Suppressor macrophage (primary cell): Measurements from ENCODE around the gene FBRSL1.
"Not testable (repeated sequence)": the region's sequence is repeated elsewhere in the genome, so short reads cannot be mapped to it uniquely, and the experiment has no call there.

Source experiments
- DNase-seq, 4 experiments: peaks; one replicate each; pipeline ENCODE4 v3.0.0-alpha.2; 2020 to 2022

The FBRSL1 gene

GRCh38 chr12:132471011-132471857 lies 18.7 kb upstream of the FBRSL1 start:
- peak; percentile 58 to 80 (median 78) for DNase-seq

- DNase-seq: no peak
Observed at GRCh38 chr12:132471858-132472255, 18.1 kb upstream of the FBRSL1 start.

- DNase-seq: no peak
Observed at GRCh38 chr12:132472386-132472785, 17.6 kb upstream of the FBRSL1 start.

GRCh38 chr12:132474237-132474741 lies 15.7 kb upstream of the FBRSL1 start:
- peak in 2 of 4 experiments; percentile 38 to 52 for DNase-seq

- not testable (repeated sequence) for DNase-seq
Observed at GRCh38 chr12:132474799-132475303, 15.1 kb upstream of the FBRSL1 start.

- peak in 2 of 4 experiments; percentile 29 to 53 for DNase-seq
Observed at GRCh38 chr12:132475304-132476037, 14.5 kb upstream of the FBRSL1 start.

GRCh38 chr12:132476038-132476414 lies 13.9 kb upstream of the FBRSL1 start:
- no peak for DNase-seq

GRCh38 chr12:132476421-132476820 lies 13.5 kb upstream of the FBRSL1 start:
- no peak for DNase-seq

GRCh38 chr12:132477017-132477702 lies 12.8 kb upstream of the FBRSL1 start:
- peak in 3 of 4 experiments; percentile 26 to 50 (median 41) for DNase-seq

- DNase-seq: no peak
Observed at GRCh38 chr12:132477703-132478432, 12.1 kb upstream of the FBRSL1 start.

GRCh38 chr12:132478433-132478803 lies 11.5 kb upstream of the FBRSL1 start:
- DNase-seq: no peak

- DNase-seq: no peak
Observed at GRCh38 chr12:132478845-132479244, 11.1 kb upstream of the FBRSL1 start.

- no peak for DNase-seq
Observed at GRCh38 chr12:132479291-132479690, 10.7 kb upstream of the FBRSL1 start.

- no peak for DNase-seq
Observed at GRCh38 chr12:132479938-132480622, 9.9 kb upstream of the FBRSL1 start.

- no peak for DNase-seq
Observed at GRCh38 chr12:132480623-132481132, 9.3 kb upstream of the FBRSL1 start.

- peak; percentile 34 to 55 (median 40) for DNase-seq
Observed at GRCh38 chr12:132481345-132481744, 8.6 kb upstream of the FBRSL1 start.

- DNase-seq: peak; percentile 73 to 85 (median 81)
Observed at GRCh38 chr12:132481771-132482745, 7.9 kb upstream of the FBRSL1 start.

GRCh38 chr12:132482771-132483170 lies 7.2 kb upstream of the FBRSL1 start:
- DNase-seq: no peak

- no peak for DNase-seq
Observed at GRCh38 chr12:132483208-132483607, 6.7 kb upstream of the FBRSL1 start.

GRCh38 chr12:132483612-132484011 lies 6.3 kb upstream of the FBRSL1 start:
- DNase-seq: no peak
